22Rv1 (cell line): Measurements from ENCODE around the gene STAB1.

Experiments
- H3K27ac ChIP-seq: fragments of 450-650 bp; 2 replicates; pipeline ENCODE4 v1.5.1; 2017
- ZFX ChIP-seq: fragments of 450-650 bp; IDR thresholded peaks from 2 replicates; pipeline ENCODE4 v1.6.1; 2017; ENCODE audit warnings: antibody characterized with exemption, borderline replicate concordance
- TF ChIP-seq, protein P1 (sequence below): fragments of 450-650 bp; IDR thresholded peaks from 2 replicates; pipeline ENCODE4 v1.5.1; 2017; ENCODE audit warnings: mild to moderate bottlenecking

Gene STAB1

DNA sequence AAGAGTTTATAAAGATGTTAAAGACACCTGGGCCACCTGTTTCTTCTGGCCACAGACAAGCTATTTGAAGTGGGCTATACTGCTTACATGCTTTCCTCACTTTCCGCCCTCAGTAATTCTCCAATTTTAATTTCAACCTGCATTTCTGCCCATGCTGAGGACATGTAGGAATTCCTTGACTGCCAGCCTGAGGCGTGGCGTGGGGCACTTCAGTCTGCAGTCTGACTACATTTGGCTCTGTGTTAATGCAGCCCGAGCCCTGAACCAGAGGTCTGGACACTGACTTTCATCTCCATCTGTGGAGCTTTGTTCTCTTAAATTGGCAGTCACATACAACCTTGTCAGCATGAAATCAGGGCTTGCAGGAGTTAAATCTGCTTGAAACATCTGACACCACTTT is 49.8 kb downstream of the STAB1 start:
- no peak overlapping the region for H3K27ac ChIP-seq
- TF ChIP-seq ZFX: no peak
- TF ChIP-seq, protein P1, sequence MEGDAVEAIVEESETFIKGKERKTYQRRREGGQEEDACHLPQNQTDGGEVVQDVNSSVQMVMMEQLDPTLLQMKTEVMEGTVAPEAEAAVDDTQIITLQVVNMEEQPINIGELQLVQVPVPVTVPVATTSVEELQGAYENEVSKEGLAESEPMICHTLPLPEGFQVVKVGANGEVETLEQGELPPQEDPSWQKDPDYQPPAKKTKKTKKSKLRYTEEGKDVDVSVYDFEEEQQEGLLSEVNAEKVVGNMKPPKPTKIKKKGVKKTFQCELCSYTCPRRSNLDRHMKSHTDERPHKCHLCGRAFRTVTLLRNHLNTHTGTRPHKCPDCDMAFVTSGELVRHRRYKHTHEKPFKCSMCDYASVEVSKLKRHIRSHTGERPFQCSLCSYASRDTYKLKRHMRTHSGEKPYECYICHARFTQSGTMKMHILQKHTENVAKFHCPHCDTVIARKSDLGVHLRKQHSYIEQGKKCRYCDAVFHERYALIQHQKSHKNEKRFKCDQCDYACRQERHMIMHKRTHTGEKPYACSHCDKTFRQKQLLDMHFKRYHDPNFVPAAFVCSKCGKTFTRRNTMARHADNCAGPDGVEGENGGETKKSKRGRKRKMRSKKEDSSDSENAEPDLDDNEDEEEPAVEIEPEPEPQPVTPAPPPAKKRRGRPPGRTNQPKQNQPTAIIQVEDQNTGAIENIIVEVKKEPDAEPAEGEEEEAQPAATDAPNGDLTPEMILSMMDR: no peak

DNA sequence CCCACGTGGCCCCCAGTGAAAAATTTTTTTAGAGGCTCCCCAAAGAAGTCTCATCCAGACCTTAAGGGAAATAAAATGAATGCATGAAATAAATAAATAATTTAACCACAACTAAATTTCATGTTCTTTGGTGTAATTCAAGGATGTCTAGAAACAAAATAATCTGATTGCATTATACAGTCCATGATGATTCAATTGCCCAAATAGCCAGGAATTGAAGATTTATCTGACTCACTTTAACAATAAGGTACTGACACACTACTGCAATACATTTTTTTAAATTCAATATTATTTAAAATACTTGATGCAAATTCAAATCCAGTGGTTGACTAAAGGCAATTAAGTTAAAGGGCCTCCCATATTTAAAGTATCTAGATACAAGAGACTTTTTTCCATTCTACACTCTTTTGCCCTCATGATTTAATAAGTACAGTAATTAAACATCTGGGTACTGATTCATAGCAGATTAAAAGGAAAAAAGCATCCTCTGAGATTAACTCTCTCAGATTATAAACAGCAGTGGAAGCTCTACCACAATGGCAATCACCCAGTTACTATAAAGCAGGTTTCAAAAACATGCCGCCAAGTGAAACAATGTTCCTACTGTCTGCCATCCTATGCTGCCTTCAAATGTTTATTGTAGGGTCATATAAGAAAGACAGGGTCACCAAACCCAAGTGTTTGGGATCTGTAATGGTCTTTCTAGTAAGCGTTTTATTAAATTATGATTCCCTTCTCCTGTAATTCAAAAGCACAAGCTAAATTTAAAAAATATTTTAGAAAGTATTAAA is 51.2 kb downstream of the STAB1 start:
- H3K27ac ChIP-seq: peak overlapping the region; percentile 4; the same call in 1 of the 2 replicates

DNA sequence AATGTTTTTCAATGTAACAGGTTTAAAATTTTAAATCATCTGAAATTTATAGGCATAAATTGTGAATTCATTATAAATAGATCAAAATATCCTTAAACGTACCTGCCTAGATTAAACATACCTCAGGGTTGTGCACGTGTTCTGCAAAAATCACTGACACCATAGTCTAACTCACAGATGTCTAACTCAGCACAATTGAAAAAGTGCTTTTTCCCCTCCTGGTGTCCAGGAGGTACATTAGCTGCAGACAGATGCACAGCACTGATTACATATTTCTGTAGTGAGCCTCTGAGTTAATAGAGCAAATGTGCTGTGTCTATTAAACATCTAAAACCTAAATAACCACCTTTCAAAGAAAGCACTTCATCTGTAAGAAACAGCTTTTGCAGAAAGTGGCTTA is 52.0 kb downstream of the STAB1 start:
- no peak overlapping the region for H3K27ac ChIP-seq

More for the DNA sequence above, 51.2 kb downstream of the STAB1 start:
- TF ChIP-seq, protein P1: no peak
- TF ChIP-seq ZFX: no peak

DNA sequence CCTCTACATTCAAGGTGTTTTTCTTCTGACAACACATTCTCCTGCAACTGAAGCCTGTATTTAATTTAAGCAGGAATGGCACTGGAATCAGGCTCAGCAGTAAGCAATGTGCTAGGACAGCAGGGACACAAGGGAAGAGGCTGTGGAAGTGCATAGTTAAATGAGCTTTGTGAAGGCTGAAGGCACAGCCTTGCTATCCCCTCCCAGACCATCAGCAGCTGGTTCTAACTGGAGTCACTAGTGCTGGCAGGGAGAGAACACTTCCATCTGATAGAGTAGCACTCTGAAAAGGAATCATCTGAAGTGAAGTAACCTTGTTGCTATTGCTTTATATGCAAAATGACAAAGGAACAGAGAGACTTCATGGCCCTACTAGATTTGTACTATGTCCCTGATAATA is 56.0 kb downstream of the STAB1 start:
- H3K27ac ChIP-seq: no peak overlapping the region
- TF ChIP-seq, protein P1: no peak
- TF ChIP-seq ZFX: no peak

More for the DNA sequence above, 52.0 kb downstream of the STAB1 start:
- TF ChIP-seq, protein P1: no peak
- no peak for TF ChIP-seq ZFX

DNA sequence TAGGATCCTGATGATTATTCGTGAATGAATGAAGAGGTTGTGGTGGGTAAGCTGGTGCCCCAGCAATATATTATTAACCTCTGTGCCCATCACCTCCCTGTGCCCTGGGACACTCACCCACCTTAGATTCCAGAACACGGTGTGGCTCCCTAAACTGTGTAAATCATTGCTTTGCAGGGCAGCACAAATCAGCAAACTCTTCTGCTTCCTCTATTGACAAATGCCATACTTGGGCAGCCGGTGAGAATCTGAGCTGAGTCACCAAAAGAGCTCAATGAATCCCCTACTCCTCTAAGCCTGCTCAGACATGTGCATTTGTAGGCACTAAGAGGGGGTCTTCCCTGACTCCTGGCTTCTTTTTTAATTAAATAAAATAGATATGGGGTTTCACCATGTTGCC is 57.0 kb downstream of the STAB1 start:
- TF ChIP-seq ZFX: no peak
- TF ChIP-seq, protein P1: no peak
- H3K27ac ChIP-seq: no peak overlapping the region

DNA sequence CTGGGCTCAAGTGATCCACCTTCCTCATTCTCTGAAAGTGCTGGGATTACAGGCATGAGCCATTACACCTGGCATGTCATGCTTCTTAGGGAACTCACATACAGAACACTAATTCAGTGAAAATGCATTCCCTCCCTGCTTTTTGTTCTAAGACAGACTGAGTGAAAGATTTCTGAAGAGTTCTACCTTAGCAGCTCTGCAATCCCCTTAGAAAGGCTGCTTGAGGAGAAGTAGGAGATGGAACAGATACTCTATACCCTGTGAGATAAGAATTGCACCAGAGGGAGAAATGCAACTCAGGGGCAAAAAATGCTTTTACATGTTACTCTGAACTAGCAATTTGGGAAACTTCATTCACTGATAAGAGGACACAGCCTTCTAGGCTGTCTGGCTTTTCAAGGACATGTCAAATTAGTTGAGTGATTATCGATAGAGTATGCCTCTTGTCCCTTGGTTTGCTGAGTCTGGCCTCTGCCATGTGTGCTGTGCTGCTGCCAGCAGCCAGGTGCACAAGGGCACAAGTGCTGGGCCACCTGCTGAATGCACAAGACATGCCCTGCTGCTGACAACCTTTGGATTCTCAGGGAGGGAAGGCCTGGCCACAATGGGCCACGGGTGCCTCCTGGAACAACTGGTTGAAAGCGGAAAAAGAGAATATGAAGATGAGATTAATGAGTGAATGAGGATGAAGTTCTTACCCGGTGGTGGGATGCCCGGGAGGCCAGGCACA is 59.1 kb downstream of the STAB1 start:
- no peak overlapping the region for H3K27ac ChIP-seq
- TF ChIP-seq ZFX: no peak
- TF ChIP-seq, protein P1: no peak

DNA sequence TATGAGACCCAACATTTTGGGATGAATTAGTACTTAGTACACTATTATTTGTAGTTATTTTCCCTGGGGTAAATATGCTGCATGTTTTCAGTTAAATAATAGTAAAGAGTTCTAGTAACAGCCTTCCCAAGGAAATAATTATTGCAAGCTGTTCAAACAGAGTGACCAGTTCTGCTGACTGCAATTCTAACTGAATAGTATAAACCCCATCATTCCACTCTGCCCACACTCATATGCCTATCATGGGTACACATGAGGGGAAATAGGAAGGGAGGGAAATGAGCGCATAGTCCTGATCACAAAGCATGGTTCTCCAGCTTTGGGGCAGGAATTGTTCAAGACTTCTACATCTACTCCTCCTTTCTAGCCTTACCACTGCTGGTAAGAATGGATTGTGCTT is 59.9 kb downstream of the STAB1 start:
- H3K27ac ChIP-seq: no peak overlapping the region
- no peak for TF ChIP-seq ZFX
- TF ChIP-seq, protein P1: no peak
